Activated gamma-delta T cell treated with Interleukin-2 at 50 U/mL for 16 hours (primary cell): Measurements from ENCODE around the gene SPATS1.
"Not testable (repeated sequence)": the region's sequence is repeated elsewhere in the genome, so short reads cannot be mapped to it uniquely, and the experiment has no call there.

Source experiments
- DNase-seq: peaks from one replicate; pipeline ENCODE4 v3.0.0-alpha.2; 2020

SPATS1 gene

GRCh38 chr6:44311767-44312166 lies 30.7 kb upstream of the SPATS1 start:
- no peak for DNase-seq

- peak; percentile 94 for DNase-seq
Measured at GRCh38 chr6:44312901-44313788, 29.3 kb upstream of the SPATS1 start, which contains the start of gene AARS2. Gene AARS2 (minus strand): TSS chr6:44313347. CDS start chr6:44313323, 24 bp downstream.

- DNase-seq, result not testable (repeated sequence)
Measured at GRCh38 chr6:44314657-44315056, 27.8 kb upstream of the SPATS1 start.

- no peak for DNase-seq
Measured at GRCh38 chr6:44315516-44315915, 26.9 kb upstream of the SPATS1 start.

- DNase-seq, result no peak
Measured at GRCh38 chr6:44315951-44316350, 26.5 kb upstream of the SPATS1 start.

- DNase-seq, result no peak
Measured at GRCh38 chr6:44316481-44316880, 26.0 kb upstream of the SPATS1 start.

- not testable (repeated sequence) for DNase-seq
Measured at GRCh38 chr6:44317136-44317631, 25.3 kb upstream of the SPATS1 start.

- no peak for DNase-seq
Measured at GRCh38 chr6:44321210-44321609, 21.2 kb upstream of the SPATS1 start.

GRCh38 chr6:44327096-44327495 lies 15.4 kb upstream of the SPATS1 start:
- no peak for DNase-seq

- no peak for DNase-seq
Measured at GRCh38 chr6:44327760-44328159, 14.7 kb upstream of the SPATS1 start.

GRCh38 chr6:44328203-44328602 lies 14.2 kb upstream of the SPATS1 start:
- not testable (repeated sequence) for DNase-seq

GRCh38 chr6:44329858-44330257 lies 12.6 kb upstream of the SPATS1 start:
- DNase-seq, result no peak

- no peak for DNase-seq
Measured at GRCh38 chr6:44332585-44332984, 9.9 kb upstream of the SPATS1 start.

- no peak for DNase-seq
Measured at GRCh38 chr6:44333273-44333919, 9.1 kb upstream of the SPATS1 start.

GRCh38 chr6:44333942-44334341 lies 8.5 kb upstream of the SPATS1 start:
- no peak for DNase-seq

GRCh38 chr6:44335631-44336030 lies 6.8 kb upstream of the SPATS1 start:
- DNase-seq, result no peak

GRCh38 chr6:44338228-44339122 lies 4.0 kb upstream of the SPATS1 start:
- peak; percentile 59 for DNase-seq

GRCh38 chr6:44339301-44339700 lies 3.1 kb upstream of the SPATS1 start:
- DNase-seq, result no peak

GRCh38 chr6:44339763-44340625 lies 2.5 kb upstream of the SPATS1 start:
- no peak for DNase-seq

GRCh38 chr6:44341095-44341890 lies 1.2 kb upstream of the SPATS1 start:
- no peak for DNase-seq

GRCh38 chr6:44342052-44342451 lies 398 bp upstream of the SPATS1 start:
- DNase-seq, result no peak
